ENCODE measurements around the gene NFAM1.

GRCh38 chr22:42341779-42342178 lies 90.4 kb downstream of the NFAM1 start:
- TF ChIP-seq CTCF (IDR thresholded peaks at IDR 0.05), result no peak
- no peak for TF ChIP-seq POLR2A (IDR thresholded peaks at IDR 0.05)

Data from uterus (tissue), 2 donors.